ENCODE measurements around the gene DLG3. TPM values are rescaled to one million over a fixed set of nuclear protein-coding genes. Genes with fewer than 3 reads are reported as not detected.

Gene DLG3
- total RNA-seq, 1 experiment from 2014 or later, result 26.4 TPM

GRCh38 chrX:70434352-70434866 lies 10.2 kb upstream of the DLG3 start:
- H3F3A ChIP-seq (ENCODE audit: low read length, unreplicated experiment), result no peaks in the 10 kb centered on the region
- no peaks in the 10 kb centered on the region for H3K9me2 ChIP-seq (replicated peaks; ENCODE audit: low read length)
- DNase-seq (peak; percentile 89), ATAC-seq (peak; percentile 87)
- ChIA-PET CTCF (interaction anchor here (0.6 to 1.0 kb wide), 3 partner anchors 11 to 301 kb away, joined by 3 to 6 read pairs (median 5); partner anchors contain the start of genes GDPD2 and IGBP1), POLR2A (ENCODE audit: unreplicated experiment) (interaction anchor here (0.6 to 0.7 kb wide), 2 partner anchors 301 to 482 kb away, joined by 3 to 4 read pairs; partner anchors contain the start of gene IGBP1)
- H3K4me3 ChIP-seq (ENCODE audit: low read length), result peak overlapping the region; percentile 93
- no peaks in the 10 kb centered on the region for H4K20me1 ChIP-seq (ENCODE audit: low read length)
- TF ChIP-seq EZH2phosphoT487 (IDR thresholded peaks at IDR 0.05; ENCODE audit: borderline replicate concordance, low read length) (no peak), EZH2 (IDR thresholded peaks at IDR 0.05; ENCODE audit: low read length, unreplicated experiment) (no peak)
- TF ChIP-seq, protein P1, sequence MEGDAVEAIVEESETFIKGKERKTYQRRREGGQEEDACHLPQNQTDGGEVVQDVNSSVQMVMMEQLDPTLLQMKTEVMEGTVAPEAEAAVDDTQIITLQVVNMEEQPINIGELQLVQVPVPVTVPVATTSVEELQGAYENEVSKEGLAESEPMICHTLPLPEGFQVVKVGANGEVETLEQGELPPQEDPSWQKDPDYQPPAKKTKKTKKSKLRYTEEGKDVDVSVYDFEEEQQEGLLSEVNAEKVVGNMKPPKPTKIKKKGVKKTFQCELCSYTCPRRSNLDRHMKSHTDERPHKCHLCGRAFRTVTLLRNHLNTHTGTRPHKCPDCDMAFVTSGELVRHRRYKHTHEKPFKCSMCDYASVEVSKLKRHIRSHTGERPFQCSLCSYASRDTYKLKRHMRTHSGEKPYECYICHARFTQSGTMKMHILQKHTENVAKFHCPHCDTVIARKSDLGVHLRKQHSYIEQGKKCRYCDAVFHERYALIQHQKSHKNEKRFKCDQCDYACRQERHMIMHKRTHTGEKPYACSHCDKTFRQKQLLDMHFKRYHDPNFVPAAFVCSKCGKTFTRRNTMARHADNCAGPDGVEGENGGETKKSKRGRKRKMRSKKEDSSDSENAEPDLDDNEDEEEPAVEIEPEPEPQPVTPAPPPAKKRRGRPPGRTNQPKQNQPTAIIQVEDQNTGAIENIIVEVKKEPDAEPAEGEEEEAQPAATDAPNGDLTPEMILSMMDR (conservative IDR thresholded peaks at IDR 0.05; ENCODE audit: low read depth, low read length), result no peak
- peak overlapping the region; percentile 100 for H2AFZ ChIP-seq (ENCODE audit: low read length)
- H3K9ac ChIP-seq (ENCODE audit: low read length), result peak overlapping the region; percentile 66
- intact Hi-C loops (cut with micrococcal nuclease), result loop anchor here (1.0 to 2.0 kb wide), 4 partner anchors 103 to 302 kb away; partner anchors contain the start of genes IGBP1 and KIF4A
- peak overlapping the region; percentile 99 for H3K4me2 ChIP-seq (ENCODE audit: low read length)
- BruUV-seq (replicated peaks), result no TSS peak
- no peaks in the 10 kb centered on the region for H3K27me3 ChIP-seq (ENCODE audit: low read length)
- no peaks in the 10 kb centered on the region for H3K9me3 ChIP-seq (ENCODE audit: low read length)
- H3K4me1 ChIP-seq (ENCODE audit: insufficient read depth, low read length), result peaks cover 25% of the 10 kb centered on the region
- 0 out of 2 replicates have a peak overlapping the region, but pooled peaks have one; percentile 37 for H3K27ac ChIP-seq (ENCODE audit: low read length)
- no peaks in the 10 kb centered on the region for H3K79me2 ChIP-seq (ENCODE audit: low read length)
- H3K36me3 ChIP-seq (ENCODE audit: low read depth, low read length), result no peaks in the 10 kb centered on the region

DNA sequence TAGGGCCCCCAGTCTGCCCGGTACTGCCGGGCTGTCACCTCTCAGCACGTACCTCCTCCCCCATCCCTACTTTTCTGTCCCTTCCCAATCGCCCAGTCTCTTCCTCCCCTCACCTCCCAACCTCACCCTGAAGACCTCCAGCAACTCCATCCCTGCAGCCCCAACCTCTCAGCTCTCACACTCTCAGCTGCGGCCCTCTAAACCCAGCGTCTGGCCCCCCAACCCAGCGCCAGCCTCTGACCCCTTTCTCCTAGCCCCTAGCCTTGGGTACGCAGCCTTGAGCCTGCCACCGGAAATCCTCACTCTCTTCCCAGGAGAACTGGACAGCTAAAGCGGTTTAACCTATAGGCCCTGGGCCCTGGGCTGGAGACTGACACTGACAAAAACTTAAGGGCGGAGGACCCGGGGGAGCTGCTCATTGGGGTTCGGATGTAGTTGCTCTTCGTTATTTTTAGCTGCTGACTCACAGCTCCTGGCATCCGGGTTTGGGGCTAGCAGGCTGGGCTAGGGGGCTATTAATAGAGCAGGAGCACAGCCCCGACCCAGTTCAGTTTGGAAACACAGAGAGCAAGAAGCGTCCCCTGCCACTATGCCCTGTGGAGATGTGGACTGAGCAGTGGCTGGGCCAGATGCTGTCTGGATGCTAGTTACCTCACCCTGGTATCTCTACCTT lies 9.6 kb upstream of the DLG3 start:
- no peaks in the 10 kb centered on the region for H3K79me2 ChIP-seq (ENCODE audit: low read length)
- no peaks in the 10 kb centered on the region for H3K9me3 ChIP-seq (ENCODE audit: low read length)
- no peaks in the 10 kb centered on the region for H3K9me2 ChIP-seq (replicated peaks; ENCODE audit: low read length)
- TF ChIP-seq, protein P1 (conservative IDR thresholded peaks at IDR 0.05; ENCODE audit: low read depth, low read length), result no peak
- TF ChIP-seq EZH2phosphoT487 (IDR thresholded peaks at IDR 0.05; ENCODE audit: borderline replicate concordance, low read length) (no peak), EZH2 (IDR thresholded peaks at IDR 0.05; ENCODE audit: low read length, unreplicated experiment) (no peak)
- ChIA-PET POLR2A (ENCODE audit: unreplicated experiment) (interaction anchor here (0.6 to 0.7 kb wide), 2 partner anchors 302 to 481 kb away, joined by 3 to 4 read pairs; partner anchors contain the start of gene IGBP1), CTCF (interaction anchor here (0.8 kb wide), 1 partner anchor 302 kb away, joined by 6 read pairs; the partner anchor contains the start of gene IGBP1)
- H3K4me1 ChIP-seq (ENCODE audit: insufficient read depth, low read length), result peaks cover 25% of the 10 kb centered on the region
- H3K9ac ChIP-seq (ENCODE audit: low read length), result peak overlapping the region; percentile 53
- no peaks in the 10 kb centered on the region for H3F3A ChIP-seq (ENCODE audit: low read length, unreplicated experiment)
- peak overlapping the region; percentile 93 for H3K4me3 ChIP-seq (ENCODE audit: low read length)
- BruUV-seq (replicated peaks), result TSS peak; percentile 43
- H3K36me3 ChIP-seq (ENCODE audit: low read depth, low read length), result no peaks in the 10 kb centered on the region
- no peak for ATAC-seq
- peak overlapping the region; percentile 99 for H3K4me2 ChIP-seq (ENCODE audit: low read length)
- intact Hi-C loops (cut with micrococcal nuclease), result loop anchor here (1.0 to 2.0 kb wide), 4 partner anchors 104 to 302 kb away; partner anchors contain the start of genes IGBP1 and KIF4A
- H2AFZ ChIP-seq (ENCODE audit: low read length), result peak overlapping the region; percentile 92
- H3K27ac ChIP-seq (ENCODE audit: low read length), result no peak overlapping the region
- H4K20me1 ChIP-seq (ENCODE audit: low read length), result no peaks in the 10 kb centered on the region
- DNase-seq, result no peak
- H3K27me3 ChIP-seq (ENCODE audit: low read length), result no peaks in the 10 kb centered on the region

All from PC-3 (cell line).